Measurements from ENCODE around the gene MBP.

DNA sequence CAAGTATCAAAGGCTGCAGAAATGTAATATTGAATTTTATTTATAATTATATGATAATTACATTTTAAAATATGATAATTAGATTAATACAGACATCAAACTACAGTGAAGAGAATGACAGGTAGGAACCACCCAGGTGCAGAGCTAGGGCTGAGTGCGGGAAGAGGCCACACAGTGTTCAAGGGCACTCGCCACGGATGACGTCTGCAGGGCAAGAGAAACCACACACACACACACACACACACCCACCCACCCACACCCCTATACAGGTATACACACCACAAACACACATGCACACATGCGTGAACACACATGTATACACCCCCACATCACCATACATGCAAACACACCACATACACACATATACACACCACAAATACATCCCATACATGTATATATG is 41.2 kb downstream of the MBP start:
- TF ChIP-seq, protein P1, sequence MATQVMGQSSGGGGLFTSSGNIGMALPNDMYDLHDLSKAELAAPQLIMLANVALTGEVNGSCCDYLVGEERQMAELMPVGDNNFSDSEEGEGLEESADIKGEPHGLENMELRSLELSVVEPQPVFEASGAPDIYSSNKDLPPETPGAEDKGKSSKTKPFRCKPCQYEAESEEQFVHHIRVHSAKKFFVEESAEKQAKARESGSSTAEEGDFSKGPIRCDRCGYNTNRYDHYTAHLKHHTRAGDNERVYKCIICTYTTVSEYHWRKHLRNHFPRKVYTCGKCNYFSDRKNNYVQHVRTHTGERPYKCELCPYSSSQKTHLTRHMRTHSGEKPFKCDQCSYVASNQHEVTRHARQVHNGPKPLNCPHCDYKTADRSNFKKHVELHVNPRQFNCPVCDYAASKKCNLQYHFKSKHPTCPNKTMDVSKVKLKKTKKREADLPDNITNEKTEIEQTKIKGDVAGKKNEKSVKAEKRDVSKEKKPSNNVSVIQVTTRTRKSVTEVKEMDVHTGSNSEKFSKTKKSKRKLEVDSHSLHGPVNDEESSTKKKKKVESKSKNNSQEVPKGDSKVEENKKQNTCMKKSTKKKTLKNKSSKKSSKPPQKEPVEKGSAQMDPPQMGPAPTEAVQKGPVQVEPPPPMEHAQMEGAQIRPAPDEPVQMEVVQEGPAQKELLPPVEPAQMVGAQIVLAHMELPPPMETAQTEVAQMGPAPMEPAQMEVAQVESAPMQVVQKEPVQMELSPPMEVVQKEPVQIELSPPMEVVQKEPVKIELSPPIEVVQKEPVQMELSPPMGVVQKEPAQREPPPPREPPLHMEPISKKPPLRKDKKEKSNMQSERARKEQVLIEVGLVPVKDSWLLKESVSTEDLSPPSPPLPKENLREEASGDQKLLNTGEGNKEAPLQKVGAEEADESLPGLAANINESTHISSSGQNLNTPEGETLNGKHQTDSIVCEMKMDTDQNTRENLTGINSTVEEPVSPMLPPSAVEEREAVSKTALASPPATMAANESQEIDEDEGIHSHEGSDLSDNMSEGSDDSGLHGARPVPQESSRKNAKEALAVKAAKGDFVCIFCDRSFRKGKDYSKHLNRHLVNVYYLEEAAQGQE (IDR thresholded peaks at IDR 0.05; ENCODE audit: unreplicated experiment): no peak
- TF ChIP-seq, protein P2, sequence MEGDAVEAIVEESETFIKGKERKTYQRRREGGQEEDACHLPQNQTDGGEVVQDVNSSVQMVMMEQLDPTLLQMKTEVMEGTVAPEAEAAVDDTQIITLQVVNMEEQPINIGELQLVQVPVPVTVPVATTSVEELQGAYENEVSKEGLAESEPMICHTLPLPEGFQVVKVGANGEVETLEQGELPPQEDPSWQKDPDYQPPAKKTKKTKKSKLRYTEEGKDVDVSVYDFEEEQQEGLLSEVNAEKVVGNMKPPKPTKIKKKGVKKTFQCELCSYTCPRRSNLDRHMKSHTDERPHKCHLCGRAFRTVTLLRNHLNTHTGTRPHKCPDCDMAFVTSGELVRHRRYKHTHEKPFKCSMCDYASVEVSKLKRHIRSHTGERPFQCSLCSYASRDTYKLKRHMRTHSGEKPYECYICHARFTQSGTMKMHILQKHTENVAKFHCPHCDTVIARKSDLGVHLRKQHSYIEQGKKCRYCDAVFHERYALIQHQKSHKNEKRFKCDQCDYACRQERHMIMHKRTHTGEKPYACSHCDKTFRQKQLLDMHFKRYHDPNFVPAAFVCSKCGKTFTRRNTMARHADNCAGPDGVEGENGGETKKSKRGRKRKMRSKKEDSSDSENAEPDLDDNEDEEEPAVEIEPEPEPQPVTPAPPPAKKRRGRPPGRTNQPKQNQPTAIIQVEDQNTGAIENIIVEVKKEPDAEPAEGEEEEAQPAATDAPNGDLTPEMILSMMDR (conservative IDR thresholded peaks at IDR 0.05; ENCODE audit: low read depth in 2 of 2): no peak
- TF ChIP-seq POLR2AphosphoS5 (IDR thresholded peaks at IDR 0.05; ENCODE audit: low read depth) (no peak), JUNB (IDR thresholded peaks at IDR 0.05; ENCODE audit: unreplicated experiment) (no peak), EZH2 (IDR thresholded peaks at IDR 0.05; ENCODE audit: low read depth, unreplicated experiment) (no peak), NANOG (IDR thresholded peaks at IDR 0.05; ENCODE audit: borderline replicate concordance) (no peak), EZH2phosphoT487 (IDR thresholded peaks at IDR 0.05; ENCODE audit: unreplicated experiment) (no peak), CREB1 (CRISPR knock-in tag; IDR thresholded peaks at IDR 0.05; ENCODE audit: low read depth) (no peak), ZNF331 (CRISPR knock-in tag; IDR thresholded peaks at IDR 0.05; ENCODE audit: low read depth) (no peak), ZNF462 (CRISPR knock-in tag; IDR thresholded peaks at IDR 0.05) (no peak), ZNF114 (CRISPR knock-in tag; IDR thresholded peaks at IDR 0.05) (no peak), STAT1 (IDR thresholded peaks at IDR 0.05; ENCODE audit: unreplicated experiment) (no peak)
- TF ChIP-seq, protein P3, sequence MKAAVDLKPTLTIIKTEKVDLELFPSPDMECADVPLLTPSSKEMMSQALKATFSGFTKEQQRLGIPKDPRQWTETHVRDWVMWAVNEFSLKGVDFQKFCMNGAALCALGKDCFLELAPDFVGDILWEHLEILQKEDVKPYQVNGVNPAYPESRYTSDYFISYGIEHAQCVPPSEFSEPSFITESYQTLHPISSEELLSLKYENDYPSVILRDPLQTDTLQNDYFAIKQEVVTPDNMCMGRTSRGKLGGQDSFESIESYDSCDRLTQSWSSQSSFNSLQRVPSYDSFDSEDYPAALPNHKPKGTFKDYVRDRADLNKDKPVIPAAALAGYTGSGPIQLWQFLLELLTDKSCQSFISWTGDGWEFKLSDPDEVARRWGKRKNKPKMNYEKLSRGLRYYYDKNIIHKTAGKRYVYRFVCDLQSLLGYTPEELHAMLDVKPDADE (IDR thresholded peaks at IDR 0.05): no peak

All from GM23338 (cell line).